Measurements from ENCODE around the gene ARRDC2.

ARRDC2 gene

DNA sequence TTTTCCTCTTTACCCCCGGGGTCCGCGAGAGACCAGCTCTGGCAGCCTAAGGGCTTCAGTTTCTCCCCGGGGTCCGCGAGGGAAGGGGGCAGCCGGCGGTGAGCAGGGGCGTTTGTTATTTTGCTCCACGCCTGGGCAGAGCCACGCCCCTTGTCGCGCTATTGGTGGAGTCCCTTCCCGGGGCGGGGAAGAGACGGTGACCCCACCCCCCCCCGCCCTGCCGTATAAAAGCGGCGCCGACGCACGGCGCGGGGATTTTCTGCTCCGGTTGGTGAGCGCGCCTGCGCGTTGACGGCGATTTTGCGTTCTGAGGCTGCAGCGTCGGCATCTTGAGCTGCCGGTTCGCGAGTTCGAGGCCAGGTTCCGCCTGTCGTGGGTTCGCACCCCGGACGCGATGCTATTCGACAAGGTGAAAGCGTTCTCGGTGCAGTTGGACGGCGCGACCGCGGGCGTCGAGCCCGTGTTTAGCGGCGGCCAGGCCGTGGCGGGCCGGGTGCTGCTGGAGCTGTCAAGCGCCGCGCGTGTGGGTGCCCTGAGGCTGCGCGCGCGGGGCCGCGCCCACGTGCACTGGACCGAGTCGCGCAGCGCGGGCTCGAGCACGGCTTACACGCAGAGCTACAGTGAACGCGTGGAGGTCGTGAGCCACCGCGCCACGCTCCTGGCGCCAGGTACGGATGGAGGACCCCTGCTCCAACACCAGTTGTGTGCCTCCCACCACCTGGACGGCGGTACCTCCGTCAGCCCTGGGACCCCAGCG is at the start of gene ARRDC2:
ARRDC2 (plus strand) TSS at position 254 of the 757 bp plus-strand sequence; CDS start at position 395, 141 bp downstream.
- DNase-seq (ENCODE audit: insufficient read length, low spot score), result peak; percentile 99
- no peak for FAIRE-seq
- TF ChIP-seq, protein P1, sequence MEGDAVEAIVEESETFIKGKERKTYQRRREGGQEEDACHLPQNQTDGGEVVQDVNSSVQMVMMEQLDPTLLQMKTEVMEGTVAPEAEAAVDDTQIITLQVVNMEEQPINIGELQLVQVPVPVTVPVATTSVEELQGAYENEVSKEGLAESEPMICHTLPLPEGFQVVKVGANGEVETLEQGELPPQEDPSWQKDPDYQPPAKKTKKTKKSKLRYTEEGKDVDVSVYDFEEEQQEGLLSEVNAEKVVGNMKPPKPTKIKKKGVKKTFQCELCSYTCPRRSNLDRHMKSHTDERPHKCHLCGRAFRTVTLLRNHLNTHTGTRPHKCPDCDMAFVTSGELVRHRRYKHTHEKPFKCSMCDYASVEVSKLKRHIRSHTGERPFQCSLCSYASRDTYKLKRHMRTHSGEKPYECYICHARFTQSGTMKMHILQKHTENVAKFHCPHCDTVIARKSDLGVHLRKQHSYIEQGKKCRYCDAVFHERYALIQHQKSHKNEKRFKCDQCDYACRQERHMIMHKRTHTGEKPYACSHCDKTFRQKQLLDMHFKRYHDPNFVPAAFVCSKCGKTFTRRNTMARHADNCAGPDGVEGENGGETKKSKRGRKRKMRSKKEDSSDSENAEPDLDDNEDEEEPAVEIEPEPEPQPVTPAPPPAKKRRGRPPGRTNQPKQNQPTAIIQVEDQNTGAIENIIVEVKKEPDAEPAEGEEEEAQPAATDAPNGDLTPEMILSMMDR (IDR thresholded peaks at IDR 0.05; ENCODE audit: insufficient read depth, missing control alignments), result no peak

DNA sequence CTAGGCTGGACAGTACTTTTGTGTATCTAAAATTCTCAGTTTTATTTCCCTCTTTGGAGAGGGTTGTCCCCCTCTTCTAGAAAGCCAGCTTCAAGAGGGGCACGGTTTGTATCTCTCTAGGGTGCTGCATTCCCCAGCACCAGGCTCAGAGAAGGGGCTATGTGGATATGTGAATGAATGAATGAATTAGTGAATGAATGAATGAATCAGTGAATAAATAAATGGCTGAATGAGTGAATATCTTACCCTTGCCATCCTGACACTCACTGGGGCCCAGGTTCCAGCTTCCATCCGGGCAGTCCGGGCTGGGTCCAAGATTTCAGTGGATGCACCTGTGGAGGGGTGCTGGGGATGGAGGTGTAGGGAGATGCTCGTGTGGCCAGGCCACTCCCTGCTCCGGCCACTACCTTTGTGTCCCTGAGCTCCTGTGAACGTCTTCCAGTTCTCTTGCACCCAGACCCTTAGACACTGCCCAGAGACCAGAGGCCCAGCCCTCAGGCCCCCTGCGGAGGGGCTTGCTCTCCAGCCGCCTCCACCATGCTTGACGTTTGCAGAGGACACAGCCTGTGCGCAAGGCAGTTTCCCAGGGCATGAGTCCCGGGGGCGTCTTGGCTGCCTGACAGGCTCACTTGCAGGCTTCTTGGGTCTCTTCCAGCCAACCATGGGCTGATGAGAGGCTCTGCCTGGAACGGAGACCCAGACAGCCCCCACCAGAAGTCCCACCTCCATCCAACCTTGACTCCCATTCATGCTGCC is 43.9 kb upstream of the ARRDC2 start:
- FAIRE-seq, result no peak
- TF ChIP-seq, protein P1 (IDR thresholded peaks at IDR 0.05; ENCODE audit: insufficient read depth, missing control alignments), result no peak

DNA sequence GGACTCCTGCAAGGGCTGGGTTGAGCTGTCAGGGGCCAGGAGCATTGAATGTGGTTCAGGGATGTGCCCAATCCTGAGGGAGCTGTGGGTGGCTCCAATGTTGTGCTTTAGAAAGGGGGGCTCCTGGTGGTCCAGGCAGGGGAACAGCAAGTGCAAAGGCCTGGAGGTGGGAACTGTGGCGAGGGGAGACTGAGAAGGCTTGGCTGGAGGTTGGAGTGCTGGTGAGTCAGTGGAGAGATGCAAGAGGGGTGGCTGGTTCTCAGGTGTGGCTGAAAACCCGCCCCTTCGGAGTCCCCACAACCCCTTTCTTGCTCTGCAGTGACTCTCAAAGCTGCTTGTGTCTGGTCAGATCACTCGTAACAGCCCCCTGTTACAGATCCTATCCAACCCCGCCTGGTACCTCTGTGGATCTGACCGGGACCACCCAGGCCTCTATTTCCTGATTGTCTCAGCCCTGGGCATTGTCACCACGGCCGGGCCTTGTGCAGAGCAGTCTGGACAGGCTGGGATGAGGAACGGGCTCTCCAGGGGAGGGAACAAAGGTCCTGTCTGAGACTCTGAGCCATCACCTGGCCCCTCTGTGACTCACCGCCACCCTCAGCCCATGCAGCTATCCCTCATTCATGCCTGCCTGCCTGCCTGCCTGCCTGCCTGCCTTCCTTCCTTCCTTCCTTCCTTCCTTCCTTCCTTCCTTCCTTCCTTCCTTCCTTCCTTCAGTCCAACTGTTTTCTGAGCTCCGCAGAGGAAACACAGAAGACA is 42.4 kb upstream of the ARRDC2 start:
- FAIRE-seq, result no peak
- DNase-seq (ENCODE audit: insufficient read length, low spot score), result peak; percentile 13
- TF ChIP-seq, protein P1 (IDR thresholded peaks at IDR 0.05; ENCODE audit: insufficient read depth, missing control alignments), result no peak

More for the DNA sequence above, 43.9 kb upstream of the ARRDC2 start:
- DNase-seq (ENCODE audit: insufficient read length, low spot score), result no peak

DNA sequence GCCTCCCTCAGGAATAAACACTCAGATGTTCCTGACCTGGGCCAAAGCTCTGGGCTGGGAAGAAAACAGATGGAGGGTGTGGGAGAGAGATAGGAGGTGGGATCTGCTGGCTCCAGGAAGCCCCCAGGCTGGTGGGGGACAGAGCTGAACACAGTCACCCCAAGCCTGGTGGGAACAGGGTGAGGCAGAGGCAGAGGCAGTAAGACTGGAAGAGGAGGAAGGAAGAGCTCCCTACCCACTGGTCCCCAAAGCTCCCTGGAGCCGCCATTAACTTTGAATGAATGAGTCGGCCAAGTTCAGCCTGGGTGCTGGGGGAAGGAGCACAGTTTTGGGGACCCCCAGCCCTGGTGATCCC is 41.9 kb upstream of the ARRDC2 start:
- DNase-seq (ENCODE audit: insufficient read length, low spot score), result peak; percentile 12
- FAIRE-seq, result no peak
- TF ChIP-seq, protein P1 (IDR thresholded peaks at IDR 0.05; ENCODE audit: insufficient read depth, missing control alignments), result no peak

DNA sequence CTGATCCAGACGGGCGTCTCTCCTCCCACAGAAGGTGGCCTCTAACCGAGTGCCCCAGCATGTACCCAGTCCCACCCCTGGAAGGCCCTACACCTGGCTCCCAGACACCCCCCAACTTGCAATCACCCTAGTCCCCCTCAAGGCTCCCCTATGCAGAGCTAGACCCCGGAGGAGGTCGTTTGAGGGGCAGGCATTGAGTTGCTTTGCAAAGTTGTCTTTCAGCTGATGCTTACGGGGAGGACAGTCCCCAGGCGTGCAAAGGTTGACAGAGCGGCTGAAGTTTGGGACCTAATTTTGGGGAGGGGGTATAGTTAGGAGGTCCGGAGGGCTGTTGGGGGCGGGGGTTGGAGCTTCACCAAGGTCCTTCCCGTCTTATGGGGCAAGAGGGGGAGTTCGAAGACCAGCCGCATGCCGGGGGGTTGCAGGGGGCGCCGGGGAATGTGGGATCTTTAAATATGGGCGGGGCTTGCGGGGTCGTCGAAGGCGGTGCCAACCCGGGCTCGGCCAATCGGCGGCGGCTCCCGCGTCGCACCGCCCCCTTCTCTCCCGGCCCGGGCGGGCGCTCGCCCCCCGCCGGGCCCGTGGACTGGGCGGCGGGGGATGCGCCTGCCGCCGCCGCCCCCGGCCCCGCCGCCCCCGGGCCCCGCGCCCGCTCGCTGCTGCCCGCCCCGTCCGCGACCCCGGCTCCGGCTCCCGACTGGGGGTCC is 41.3 kb upstream of the ARRDC2 start, which contains the start of gene KCNN1:
KCNN1 (plus strand) TSS at position 558 of the 707 bp plus-strand sequence. CDS start 6,782 bp downstream, outside the sequence.
- FAIRE-seq (no peak), DNase-seq (ENCODE audit: insufficient read length, low spot score) (peak; percentile 97)
- TF ChIP-seq, protein P1 (IDR thresholded peaks at IDR 0.05; ENCODE audit: insufficient read depth, missing control alignments), result no peak

DNA sequence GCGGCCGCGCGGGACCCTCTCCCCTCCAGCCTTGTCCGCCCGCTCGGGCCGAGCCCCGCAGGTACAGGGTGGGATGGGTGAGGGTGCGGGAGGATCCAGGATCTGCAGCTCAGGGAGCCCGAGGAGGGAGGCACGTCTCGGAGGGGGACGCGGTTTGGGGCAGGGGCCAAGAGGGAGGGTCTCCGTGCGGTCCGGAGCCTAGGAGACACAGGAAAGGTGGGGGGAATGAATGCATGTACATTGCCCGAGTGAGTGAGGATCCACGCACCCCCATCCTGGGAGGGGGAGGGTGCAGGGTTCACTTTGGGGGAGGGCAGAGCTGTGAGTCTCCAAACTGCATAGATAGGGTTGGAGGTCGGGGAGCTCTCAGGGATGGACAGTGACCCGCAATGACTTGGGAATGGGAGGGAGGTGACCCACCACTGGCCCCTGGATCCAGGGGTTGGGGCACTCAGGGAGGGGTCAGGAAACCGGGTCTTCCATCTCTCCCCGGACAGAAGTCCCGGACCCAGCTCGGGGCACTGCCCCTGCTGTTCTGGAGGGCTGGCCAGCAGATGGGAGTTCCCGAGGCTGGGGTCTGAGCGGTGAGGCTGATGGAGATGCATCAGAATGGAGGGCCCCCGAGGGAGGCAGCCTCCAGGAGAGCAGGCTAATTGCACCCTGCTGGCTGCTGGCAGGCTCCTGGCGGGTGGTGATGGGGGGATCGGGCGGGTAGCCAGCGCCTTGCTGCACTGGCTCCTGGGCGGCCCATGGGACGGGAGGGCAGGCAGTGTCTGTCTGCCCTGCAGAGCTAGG is 40.5 kb upstream of the ARRDC2 start:
- no peak for FAIRE-seq
- TF ChIP-seq, protein P1 (IDR thresholded peaks at IDR 0.05; ENCODE audit: insufficient read depth, missing control alignments), result no peak
- DNase-seq (ENCODE audit: insufficient read length, low spot score), result peak; percentile 19

All from D721Med (cell line).